ENCODE measurements around the gene CDS2. TPM values are rescaled to one million over a fixed set of nuclear protein-coding genes. Genes with fewer than 3 reads are reported as not detected.
"Not testable (repeated sequence)": the region's sequence is repeated elsewhere in the genome, so short reads cannot be mapped to it uniquely, and the experiment has no call there.

The CDS2 gene
- total and polyA plus RNA-seq, 4 experiments from 2014 or later, result 53.7 to 59.8 (median 58.2) TPM

GRCh38 chr20:5099909-5100308 is 26.9 kb upstream of the CDS2 start:
- CTCF ChIA-PET (ENCODE audit: partially characterized antibody), result interaction anchor here (0.9 to 6.3 kb wide), 20 partner anchors 12 to 150 kb away, joined by 3 to 111 read pairs (median 9); partner anchors contain the start of gene SLC23A2
- H3K27ac ChIP-seq (ENCODE audit: low read depth, low read length); H3K9me3 Mint-ChIP-seq; H3K4me3 Mint-ChIP-seq; H3K4me3 ChIP-seq (ENCODE audit: low read length in 2 of 2); H3K27me3 Mint-ChIP-seq; H3K4me1 ChIP-seq (ENCODE audit: insufficient read depth, low read length); H3K27me3 ChIP-seq (ENCODE audit: insufficient read depth, low read length); DNase-seq; H3K9me3 ChIP-seq (ENCODE audit: control insufficient read depth in 1 of 2, low read length in 2 of 2): not testable (repeated sequence)
- H3K36me3 ChIP-seq (ENCODE audit: insufficient read depth, low read length), result peaks cover 51% of the 10 kb centered on the region
- POLR2A ChIA-PET (ENCODE audit: partially characterized antibody), result interaction anchor here (1.1 to 1.8 kb wide), 3 partner anchors 9 to 43 kb away, joined by 3 to 5 read pairs (median 4); no protein-coding TSS in a partner anchor
- peaks cover 7 to 18% (median 15%) of the 10 kb centered on the region in 4 donors for H3K4me1 Mint-ChIP-seq
- intact Hi-C loops (cut with micrococcal nuclease), result loop anchor here (1.0 to 2.0 kb wide), 4 partner anchors 22 to 360 kb away; partner anchors contain the start of gene SLC23A2
- H3K36me3 Mint-ChIP-seq, result peaks cover 57 to 77% of the 10 kb centered on the region in 2 donors
- H3K27ac Mint-ChIP-seq, result peak overlapping the region in 1 of 7 donors; percentile 52

DNA sequence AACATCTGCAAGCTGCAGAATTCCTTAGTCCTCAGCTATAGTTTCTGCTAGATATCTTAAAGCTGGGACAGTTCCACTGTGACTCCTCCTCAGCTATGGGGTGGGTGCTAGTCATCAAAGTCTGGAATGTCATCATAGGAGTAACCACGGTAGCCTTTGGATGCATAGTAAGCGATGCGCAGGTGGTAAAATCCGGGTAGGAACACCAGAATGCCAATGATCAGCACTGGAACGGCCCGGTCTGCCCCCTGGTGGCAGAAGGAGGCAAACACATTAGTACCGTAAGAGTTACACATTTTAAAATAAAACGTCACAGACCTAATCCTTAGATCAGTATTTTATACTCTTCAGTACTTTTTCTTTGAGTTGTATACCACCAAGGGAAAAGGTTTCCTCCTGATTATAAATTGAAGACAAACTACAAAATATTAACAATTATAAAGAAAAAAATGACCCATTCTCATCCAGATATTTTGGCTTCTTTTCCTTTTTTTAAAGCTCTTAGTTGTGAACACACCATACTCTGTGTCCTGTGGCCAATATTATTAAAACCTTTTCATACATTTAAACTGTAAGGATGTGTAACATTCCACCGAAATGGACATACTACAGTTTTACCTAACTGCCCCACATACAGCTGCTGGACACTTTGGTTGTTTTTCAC is 26.0 kb upstream of the CDS2 start:
- H3K36me3 Mint-ChIP-seq, result peaks cover 53 to 73% of the 10 kb centered on the region in 2 donors
- no peak overlapping the region for H3K4me3 ChIP-seq (ENCODE audit: low read length in 2 of 2)
- CTCF ChIA-PET (ENCODE audit: partially characterized antibody), result interaction anchor here (0.6 to 6.3 kb wide), 36 partner anchors 10 to 499 kb away, joined by 3 to 111 read pairs (median 5); partner anchors contain the start of genes CDS2 and SLC23A2
- H3K27me3 Mint-ChIP-seq, result no peaks in the 10 kb centered on the region
- no peak overlapping the region for H3K27ac ChIP-seq (ENCODE audit: low read depth, low read length)
- no peak overlapping the region for H3K4me3 Mint-ChIP-seq
- H3K4me1 Mint-ChIP-seq, result peaks cover 7 to 18% (median 15%) of the 10 kb centered on the region in 4 donors
- peaks cover 51% of the 10 kb centered on the region for H3K36me3 ChIP-seq (ENCODE audit: insufficient read depth, low read length)
- no peaks in the 10 kb centered on the region for H3K27me3 ChIP-seq (ENCODE audit: insufficient read depth, low read length)
- POLR2A ChIA-PET (ENCODE audit: partially characterized antibody), result interaction anchor here (0.6 to 1.8 kb wide), 7 partner anchors 10 to 81 kb away, joined by 3 to 6 read pairs (median 5); partner anchors contain the start of gene PCNA
- peak overlapping the region; percentile 45 to 89 (median 76) for H3K27ac Mint-ChIP-seq
- H3K9me3 Mint-ChIP-seq, result no peaks in the 10 kb centered on the region
- DNase-seq, result peak; percentile 63 to 69 (median 68)
- no peaks in the 10 kb centered on the region for H3K4me1 ChIP-seq (ENCODE audit: insufficient read depth, low read length)
- no peaks in the 10 kb centered on the region for H3K9me3 ChIP-seq (ENCODE audit: control insufficient read depth in 1 of 2, low read length in 2 of 2)
- intact Hi-C loops (cut with micrococcal nuclease), result loop anchor here (1.0 to 2.0 kb wide), 4 partner anchors 23 to 361 kb away; partner anchors contain the start of gene SLC23A2

DNA sequence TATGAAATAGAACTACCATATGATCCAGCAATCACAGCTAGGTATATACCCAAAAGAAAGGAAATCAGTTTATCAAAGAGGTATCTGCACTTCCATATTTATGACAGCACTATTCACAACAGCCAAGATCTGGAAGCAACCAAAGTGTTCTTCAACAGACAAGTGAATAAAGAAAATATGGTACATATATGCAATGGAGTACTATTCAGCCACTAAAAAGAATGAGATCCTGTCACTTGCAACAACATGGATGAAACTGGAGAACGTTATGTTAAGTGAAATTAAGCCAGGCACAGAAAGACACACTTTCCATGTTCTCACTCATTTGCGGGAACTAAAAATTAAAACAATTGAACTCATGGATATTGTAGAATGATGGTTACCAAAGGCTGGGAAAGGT is 22.3 kb upstream of the CDS2 start:
- Histone ChIP-seq H3K36me3 (ENCODE audit: insufficient read depth, low read length) (peaks cover 55% of the 10 kb centered on the region), H3K27me3 (ENCODE audit: insufficient read depth, low read length) (no peaks in the 10 kb centered on the region), H3K9me3 (ENCODE audit: control insufficient read depth in 1 of 2, low read length in 2 of 2) (no peaks in the 10 kb centered on the region), H3K27ac (ENCODE audit: low read depth, low read length) (no peak overlapping the region), H3K4me1 (ENCODE audit: insufficient read depth, low read length) (no peaks in the 10 kb centered on the region), H3K4me3 (ENCODE audit: low read length in 2 of 2) (no peak overlapping the region)
- H3K27me3 Mint-ChIP-seq, result no peaks in the 10 kb centered on the region
- H3K27ac Mint-ChIP-seq, result peak overlapping the region in 2 of 7 donors; percentile 25 to 52
- intact Hi-C loops (cut with micrococcal nuclease), result no loop called here
- no peaks in the 10 kb centered on the region for H3K9me3 Mint-ChIP-seq
- peaks cover 7 to 20% (median 13%) of the 10 kb centered on the region in 4 donors for H3K4me1 Mint-ChIP-seq
- H3K36me3 Mint-ChIP-seq, result peaks cover 42 to 60% of the 10 kb centered on the region in 2 donors
- POLR2A ChIA-PET (ENCODE audit: partially characterized antibody), result interaction anchor here (0.7 kb wide), 1 partner anchor 10 kb away, joined by 3 read pairs; no protein-coding TSS in a partner anchor
- H3K4me3 Mint-ChIP-seq, result no peak overlapping the region
- DNase-seq, result no peak
- CTCF ChIA-PET (ENCODE audit: partially characterized antibody), result interaction anchor here (1.2 to 5.4 kb wide), 2 partner anchors 8 to 87 kb away, joined by 3 to 36 read pairs; no protein-coding TSS in a partner anchor

- ChIA-PET POLR2A (ENCODE audit: partially characterized antibody) (no interaction called here), CTCF (ENCODE audit: partially characterized antibody) (interaction anchor here (1.3 kb wide), 1 partner anchor 18 kb away, joined by 7 read pairs; the partner anchor contains the start of gene CDS2)
- Histone ChIP-seq H3K36me3 (ENCODE audit: insufficient read depth, low read length) (peaks cover 31% of the 10 kb centered on the region), H3K27ac (ENCODE audit: low read depth, low read length) (no peak overlapping the region), H3K4me3 (ENCODE audit: low read length in 2 of 2) (no peak overlapping the region), H3K9me3 (ENCODE audit: control insufficient read depth in 1 of 2, low read length in 2 of 2) (no peaks in the 10 kb centered on the region), H3K27me3 (ENCODE audit: insufficient read depth, low read length) (no peaks in the 10 kb centered on the region), H3K4me1 (ENCODE audit: insufficient read depth, low read length) (peaks cover 19% of the 10 kb centered on the region)
- Mint-ChIP-seq H3K27me3 (no peaks in the 10 kb centered on the region), H3K9me3 (no peaks in the 10 kb centered on the region), H3K36me3 (peaks cover 13 to 40% of the 10 kb centered on the region in 2 donors), H3K27ac (peak overlapping the region in 5 of 7 donors; percentile 17 to 57 (median 21)), H3K4me3 (no peak overlapping the region), H3K4me1 (peaks cover 12 to 29% (median 16%) of the 10 kb centered on the region in 4 donors)
- intact Hi-C loops (cut with micrococcal nuclease), result no loop called here
- DNase-seq, result no peak
Observed at GRCh38 chr20:5109276-5109675, 17.5 kb upstream of the CDS2 start.

- Mint-ChIP-seq H3K4me1 (peaks cover 14 to 48% (median 28%) of the 10 kb centered on the region in 4 donors), H3K9me3 (no peaks in the 10 kb centered on the region), H3K4me3 (peak overlapping the region; percentile 90 to 98 (median 94)), H3K27me3 (no peaks in the 10 kb centered on the region), H3K27ac (peak overlapping the region; percentile 96 to 99 (median 97)), H3K36me3 (peaks cover 17 to 61% of the 10 kb centered on the region in 2 donors)
- no peaks in the 10 kb centered on the region for H3K9me3 ChIP-seq (ENCODE audit: control insufficient read depth in 1 of 2, low read length in 2 of 2)
- DNase-seq, result no peak
- ChIA-PET CTCF (ENCODE audit: partially characterized antibody) (no interaction called here), POLR2A (ENCODE audit: partially characterized antibody) (interaction anchor here (1.1 kb wide), 1 partner anchor 13 kb away, joined by 5 read pairs; no protein-coding TSS in a partner anchor)
- H3K4me1 ChIP-seq (ENCODE audit: insufficient read depth, low read length), result peaks cover 38% of the 10 kb centered on the region
- H3K36me3 ChIP-seq (ENCODE audit: insufficient read depth, low read length), result peaks cover 44% of the 10 kb centered on the region
- no peaks in the 10 kb centered on the region for H3K27me3 ChIP-seq (ENCODE audit: insufficient read depth, low read length)
- H3K27ac ChIP-seq (ENCODE audit: low read depth, low read length), result peak overlapping the region; percentile 93
- intact Hi-C loops (cut with micrococcal nuclease), result no loop called here
- H3K4me3 ChIP-seq (ENCODE audit: low read length in 2 of 2), result peak overlapping the region; percentile 86 to 95
Observed at GRCh38 chr20:5113615-5113986, 13.2 kb upstream of the CDS2 start.

DNA sequence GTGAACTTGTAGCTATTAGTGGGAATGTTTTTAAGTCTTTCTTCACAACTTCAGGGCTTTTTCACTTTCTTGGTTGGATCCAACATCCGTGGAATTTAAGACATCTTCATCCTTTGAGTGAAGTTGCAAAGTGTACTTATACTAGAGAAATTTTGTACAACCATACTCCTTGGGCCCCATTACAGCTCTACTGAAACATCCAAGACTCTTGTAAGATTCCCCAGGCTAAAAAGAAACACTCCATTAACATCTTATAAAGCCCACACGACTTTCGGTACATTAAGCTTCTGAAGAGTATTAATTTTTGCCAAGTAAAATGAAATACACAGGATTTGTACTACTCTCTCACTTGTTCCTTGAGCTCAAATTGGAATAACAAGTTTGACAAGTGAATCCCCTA is 12.4 kb upstream of the CDS2 start:
- Mint-ChIP-seq H3K27me3 (no peaks in the 10 kb centered on the region), H3K27ac (peak overlapping the region in 6 of 7 donors; percentile 41 to 98 (median 84)), H3K9me3 (no peaks in the 10 kb centered on the region), H3K4me3 (peak overlapping the region in 5 of 8 donors; percentile 7 to 54 (median 25)), H3K36me3 (peaks cover 13 to 58% of the 10 kb centered on the region in 2 donors), H3K4me1 (peaks cover 16 to 53% (median 33%) of the 10 kb centered on the region in 4 donors)
- Histone ChIP-seq H3K36me3 (ENCODE audit: insufficient read depth, low read length) (peaks cover 37% of the 10 kb centered on the region), H3K27me3 (ENCODE audit: insufficient read depth, low read length) (no peaks in the 10 kb centered on the region), H3K4me3 (ENCODE audit: low read length in 2 of 2) (no peak overlapping the region), H3K4me1 (ENCODE audit: insufficient read depth, low read length) (peaks cover 43% of the 10 kb centered on the region), H3K9me3 (ENCODE audit: control insufficient read depth in 1 of 2, low read length in 2 of 2) (no peaks in the 10 kb centered on the region), H3K27ac (ENCODE audit: low read depth, low read length) (no peak overlapping the region)
- intact Hi-C loops (cut with micrococcal nuclease), result no loop called here
- CTCF ChIA-PET (ENCODE audit: partially characterized antibody), result no interaction called here
- no peak for DNase-seq
- POLR2A ChIA-PET (ENCODE audit: partially characterized antibody), result interaction anchor here (1.1 to 3.7 kb wide), 2 partner anchors 12 to 14 kb away, joined by 5 to 32 read pairs; partner anchors contain the start of gene CDS2

DNA sequence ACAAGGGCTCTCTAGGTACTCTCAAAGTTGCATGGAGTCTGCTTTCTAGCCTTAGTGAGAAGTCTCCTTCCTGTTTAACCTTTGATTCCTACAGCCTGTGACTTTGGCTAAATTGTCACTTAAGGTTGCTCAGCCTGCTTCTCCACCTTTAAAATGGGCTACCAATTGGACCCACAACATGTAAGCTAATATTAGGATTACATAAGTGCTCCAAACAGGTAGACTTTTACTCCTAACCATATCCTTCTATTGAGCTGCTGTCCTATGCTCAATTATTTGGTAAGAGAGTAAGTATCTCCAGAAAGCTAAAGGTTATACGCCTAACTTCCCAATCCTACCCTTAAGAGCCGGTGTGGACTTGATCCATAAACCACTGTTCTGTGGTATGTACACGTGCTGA is 9.9 kb upstream of the CDS2 start:
- POLR2A ChIA-PET (ENCODE audit: partially characterized antibody), result interaction anchor here (3.7 kb wide), 1 partner anchor 10 kb away, joined by 32 read pairs; the partner anchor contains the start of gene CDS2
- Histone ChIP-seq H3K27me3 (ENCODE audit: insufficient read depth, low read length) (no peaks in the 10 kb centered on the region), H3K4me3 (ENCODE audit: low read length in 2 of 2) (no peak overlapping the region), H3K4me1 (ENCODE audit: insufficient read depth, low read length) (peaks cover 44% of the 10 kb centered on the region), H3K27ac (ENCODE audit: low read depth, low read length) (no peak overlapping the region), H3K36me3 (ENCODE audit: insufficient read depth, low read length) (peaks cover 37% of the 10 kb centered on the region), H3K9me3 (ENCODE audit: control insufficient read depth in 1 of 2, low read length in 2 of 2) (no peaks in the 10 kb centered on the region)
- CTCF ChIA-PET (ENCODE audit: partially characterized antibody), result interaction anchor here (1.4 to 3.4 kb wide), 5 partner anchors 11 to 106 kb away, joined by 3 to 11 read pairs (median 6); no protein-coding TSS in a partner anchor
- Mint-ChIP-seq H3K27ac (peak overlapping the region in 2 of 7 donors; percentile 35 to 93), H3K27me3 (no peaks in the 10 kb centered on the region), H3K4me3 (no peak overlapping the region), H3K9me3 (peaks cover 0 to 2% (median 0%) of the 10 kb centered on the region in 8 donors), H3K4me1 (peaks cover 22 to 62% (median 42%) of the 10 kb centered on the region in 4 donors), H3K36me3 (peaks cover 13 to 54% of the 10 kb centered on the region in 2 donors)
- no peak for DNase-seq
- intact Hi-C loops (cut with micrococcal nuclease), result no loop called here

Data from CD4-positive, alpha-beta memory T cell (primary cell).